Hypothalamus (tissue), 51 donors: Measurements from ENCODE around the gene SIRPB1.
"Not testable (repeated sequence)": the region's sequence is repeated elsewhere in the genome, so short reads cannot be mapped to it uniquely, and the experiment has no call there.

Experiments
- DNase-seq, 51 donors: peaks; one replicate each; lab custom pipeline; 2025; lab: John Stamatoyannopoulos, UW

The SIRPB1 gene

DNA sequence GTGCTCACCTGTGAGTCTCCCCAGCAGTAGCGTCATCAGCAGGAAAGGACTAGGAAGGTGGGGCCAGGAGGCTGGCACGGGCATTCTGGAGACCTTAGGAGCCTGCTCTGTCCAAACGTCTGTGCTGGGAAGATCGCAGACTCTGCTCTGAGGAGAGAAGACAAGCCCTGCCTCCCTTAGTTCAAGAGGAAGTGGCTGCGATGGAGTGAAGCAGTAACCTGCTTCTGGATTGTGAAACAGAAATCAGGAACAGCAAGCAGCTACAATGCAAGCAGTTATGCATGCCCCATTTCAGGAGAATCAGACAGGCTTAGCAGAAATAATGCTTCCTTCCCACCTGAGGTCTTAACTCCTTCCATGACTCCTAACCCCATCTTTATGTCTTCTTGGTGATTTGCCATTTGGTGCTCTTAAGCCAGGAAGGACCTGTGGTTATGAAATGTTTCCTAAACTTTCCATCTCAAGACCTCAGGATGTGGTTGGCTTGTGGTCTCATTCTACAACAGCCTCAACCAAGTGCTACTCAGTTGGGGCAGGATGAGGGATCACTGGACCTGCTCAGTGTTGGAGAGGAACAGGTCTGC, at the start of gene SIRPB1:
TSS of gene SIRPB1 (minus strand) at position 149 of the 584 bp plus-strand sequence. CDS start at position 84, 65 bp downstream.
- no peak for DNase-seq

GRCh38 chr20:1669304-1669703, 49.5 kb upstream of the SIRPB1 start:
- DNase-seq = no peak

DNA sequence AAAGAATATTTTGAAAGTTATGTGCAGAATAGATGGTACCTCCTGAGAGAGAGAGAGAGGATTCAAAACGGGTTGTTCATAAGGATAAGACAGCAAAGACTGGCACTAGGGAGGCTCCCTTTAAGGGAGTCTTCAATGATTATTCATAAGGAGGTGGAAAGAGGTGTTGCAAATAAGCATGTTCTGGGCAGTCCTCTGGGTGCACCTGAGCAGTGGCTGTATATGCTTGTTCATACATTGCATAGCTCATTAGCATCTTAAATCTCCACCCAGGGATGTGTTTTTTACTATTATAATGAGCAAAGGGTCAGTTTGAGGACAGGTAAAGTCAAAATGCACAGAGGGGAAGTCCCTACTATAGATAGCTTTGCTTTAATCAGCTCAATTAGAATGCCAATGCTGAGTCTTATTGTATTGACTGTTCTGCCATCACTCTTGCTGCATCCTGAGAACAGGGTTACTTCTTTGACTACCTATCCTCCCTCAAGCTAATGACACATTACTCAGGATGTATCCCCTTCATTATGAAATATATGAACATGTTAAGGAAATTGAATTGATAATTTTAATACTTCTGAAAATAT, 47.8 kb upstream of the SIRPB1 start:
- DNase-seq = no peak

DNA sequence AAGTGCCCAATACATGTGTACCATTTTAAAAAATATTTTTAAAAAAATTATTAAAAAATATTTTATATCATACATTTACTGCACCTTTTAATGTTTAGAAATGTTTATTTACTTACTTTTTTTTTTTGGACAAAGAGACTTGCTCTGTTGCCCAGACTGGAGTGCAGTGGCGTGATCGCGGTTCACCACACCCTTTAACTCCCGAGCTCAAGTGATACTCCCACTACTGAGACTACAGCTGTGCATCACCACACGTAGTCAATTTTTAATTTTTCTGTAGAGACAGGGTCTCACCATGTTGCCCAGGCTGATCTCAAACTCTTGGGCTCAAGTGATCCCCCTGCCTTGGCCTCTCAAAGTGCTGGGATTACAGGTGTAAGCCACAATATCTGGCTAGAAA, 47.0 kb upstream of the SIRPB1 start:
- no peak for DNase-seq

DNA sequence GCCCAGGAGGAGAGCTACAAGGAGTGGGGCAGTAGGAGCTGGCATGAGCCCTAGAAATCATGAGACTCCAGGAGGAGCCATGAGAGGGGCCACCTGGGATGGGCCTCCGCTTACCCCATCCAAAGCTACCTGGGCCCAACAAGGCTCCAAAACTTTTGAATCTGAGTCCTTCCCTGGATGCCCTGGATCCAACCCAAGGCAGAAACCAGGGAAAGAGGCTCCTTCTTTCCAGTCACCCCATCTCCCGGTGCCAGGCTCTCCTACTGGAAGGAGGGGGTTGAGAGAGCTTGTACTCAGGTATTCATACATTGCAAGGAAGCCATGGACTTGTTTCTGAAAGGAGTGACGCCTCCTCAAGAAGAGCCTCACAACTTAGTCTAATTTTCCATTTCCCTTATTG, 45.5 kb upstream of the SIRPB1 start:
- DNase-seq = no peak

DNA sequence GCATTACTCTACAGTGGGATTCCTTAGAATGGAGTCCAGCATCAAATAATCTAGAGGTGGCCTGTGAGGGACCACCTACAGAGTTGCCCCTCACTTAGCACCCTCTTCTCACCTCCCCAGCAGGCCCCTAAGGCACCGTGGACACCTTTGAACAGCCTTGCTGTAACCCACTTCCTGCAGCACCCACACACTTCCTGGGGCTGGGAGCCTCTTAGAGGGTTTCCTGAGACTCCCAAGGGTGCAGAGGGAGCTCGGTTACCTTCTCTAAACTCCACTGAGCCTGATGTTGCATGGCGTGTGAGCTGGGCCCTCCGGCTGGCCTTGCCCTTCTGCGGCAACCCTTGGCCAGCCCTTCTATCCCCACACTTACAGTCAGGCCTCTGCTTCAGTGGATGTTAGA, 45.1 kb upstream of the SIRPB1 start:
- no peak for DNase-seq

GRCh38 chr20:1663917-1664316, 44.1 kb upstream of the SIRPB1 start:
- no peak for DNase-seq

DNA sequence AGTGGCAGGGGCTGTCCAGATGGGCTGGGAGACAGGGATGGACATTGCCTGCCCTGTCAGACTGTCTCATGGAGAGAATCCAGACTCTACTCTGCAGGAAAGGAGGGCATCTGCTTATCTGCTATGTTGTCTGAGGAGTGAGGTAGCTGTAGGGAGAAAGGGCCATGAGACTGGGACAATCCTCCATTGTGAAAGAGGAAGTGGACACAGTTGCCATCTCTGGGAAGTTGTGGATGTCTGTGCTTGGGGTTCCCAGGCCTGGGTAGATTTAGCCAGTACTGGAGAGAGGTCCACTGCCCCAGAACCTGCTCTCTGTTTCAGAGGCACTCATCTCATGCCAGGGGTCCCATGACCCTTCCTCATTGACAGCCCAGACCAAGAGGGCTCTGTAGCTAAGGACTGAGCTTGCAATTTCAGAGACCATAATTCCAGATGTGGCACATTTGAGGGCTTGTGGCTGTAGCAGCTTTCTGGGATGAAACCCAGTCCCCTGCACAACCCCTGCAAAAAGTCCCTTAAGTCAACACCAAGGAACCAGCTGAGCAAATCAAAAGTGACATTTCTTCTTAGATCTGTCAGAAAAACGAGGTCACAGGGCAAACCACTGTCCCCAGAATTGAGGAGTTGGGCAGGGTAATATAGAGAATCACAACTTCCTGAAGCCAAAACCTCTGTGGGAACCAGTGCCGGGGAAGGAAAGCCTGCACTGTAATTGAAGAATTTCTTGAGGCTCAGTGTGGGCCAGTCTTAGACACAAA, 41.9 kb upstream of the SIRPB1 start:
- DNase-seq = no peak

DNA sequence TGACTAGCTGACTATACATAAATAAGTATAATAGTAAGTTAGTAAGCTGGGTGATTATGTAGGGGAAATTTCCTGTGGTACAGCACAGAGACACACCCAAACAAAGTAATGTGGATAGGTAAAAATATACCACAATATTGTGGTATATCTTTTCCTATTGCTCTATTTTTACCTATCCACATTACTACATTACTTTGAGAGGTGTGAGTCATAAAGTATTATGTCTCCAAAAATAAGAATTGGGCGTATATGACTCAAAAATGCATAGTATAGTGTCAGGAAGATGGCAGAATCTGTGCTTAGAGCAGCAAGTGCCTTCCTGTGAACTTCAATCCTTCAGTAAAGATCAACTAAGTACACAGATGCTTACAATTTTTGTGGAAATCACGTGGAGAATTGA, 40.4 kb upstream of the SIRPB1 start:
- no peak for DNase-seq

GRCh38 chr20:1657556-1658334, 37.9 kb upstream of the SIRPB1 start, which contains the start of gene SIRPG:
Gene SIRPG, minus strand, starts transcription at chr20:1657779. Its CDS starts 65 bp downstream, at chr20:1657714.
- DNase-seq = no peak

GRCh38 chr20:1656844-1657243, 37.0 kb upstream of the SIRPB1 start:
- DNase-seq = no peak

DNA sequence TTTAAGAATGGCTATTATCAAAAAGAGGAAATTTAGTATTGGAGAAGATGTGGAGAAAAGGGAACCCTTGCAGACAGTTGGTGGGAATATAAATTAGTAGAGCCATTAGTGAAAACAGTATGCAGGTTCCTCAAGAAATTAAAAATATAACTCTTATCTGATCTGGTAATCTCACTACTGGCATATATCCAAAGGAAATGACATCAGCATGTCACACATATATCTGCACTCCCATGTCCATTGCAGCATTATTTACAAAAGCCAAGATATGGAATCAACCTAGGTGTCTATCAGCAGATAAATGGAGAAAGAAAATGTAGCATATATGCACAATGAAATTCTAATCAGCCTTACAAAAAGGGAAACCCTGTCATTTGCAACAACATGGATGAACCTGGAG, 35.2 kb upstream of the SIRPB1 start:
- no peak for DNase-seq

- DNase-seq = no peak
Observed at GRCh38 chr20:1652960-1653359, 33.2 kb upstream of the SIRPB1 start.

DNA sequence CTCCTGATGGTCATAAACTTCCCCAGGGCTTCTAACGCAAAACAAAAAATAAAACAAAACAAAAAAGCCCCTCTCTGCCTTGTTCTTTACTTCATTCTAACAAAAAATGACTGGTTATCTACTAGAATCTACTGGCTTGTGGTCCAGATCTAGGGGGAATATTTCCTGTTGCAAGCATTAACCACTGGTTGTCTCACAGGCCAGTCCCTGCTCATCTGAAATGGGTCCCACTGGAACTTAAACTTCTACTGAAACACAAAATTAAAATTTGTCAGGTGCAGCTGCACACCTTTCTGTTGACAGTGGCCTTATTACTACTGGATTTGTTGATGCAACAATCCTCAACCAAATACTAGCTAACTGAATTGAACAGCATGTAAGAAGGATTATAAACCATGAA, 32.3 kb upstream of the SIRPB1 start:
- DNase-seq = no peak

- DNase-seq = no peak
Observed at GRCh38 chr20:1651268-1652058, 31.7 kb upstream of the SIRPB1 start.

- DNase-seq = no peak
Observed at GRCh38 chr20:1648101-1648500, 28.3 kb upstream of the SIRPB1 start.

DNA sequence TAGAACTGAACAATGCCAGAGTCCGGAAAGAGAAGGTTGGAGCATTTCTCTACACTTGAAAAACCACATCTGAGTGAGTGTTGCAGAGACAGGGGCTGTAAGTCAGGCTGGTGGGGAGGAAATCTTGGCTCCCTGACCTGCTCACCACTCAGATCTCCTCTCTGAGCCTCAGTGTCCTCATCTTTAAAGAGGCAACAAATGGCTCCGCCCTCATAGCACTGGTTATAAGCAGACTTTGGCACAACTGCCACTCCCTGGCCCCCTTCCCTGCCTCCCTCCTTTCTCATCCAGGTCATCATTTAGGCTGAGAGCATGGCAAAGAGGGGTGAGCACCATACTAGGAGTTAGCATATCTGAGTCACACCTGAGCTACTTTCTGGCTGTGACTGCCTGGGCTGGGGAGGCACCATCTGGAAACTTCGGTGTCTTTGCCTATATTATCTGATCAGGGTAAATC, 27.2 kb upstream of the SIRPB1 start:
- no peak for DNase-seq

DNA sequence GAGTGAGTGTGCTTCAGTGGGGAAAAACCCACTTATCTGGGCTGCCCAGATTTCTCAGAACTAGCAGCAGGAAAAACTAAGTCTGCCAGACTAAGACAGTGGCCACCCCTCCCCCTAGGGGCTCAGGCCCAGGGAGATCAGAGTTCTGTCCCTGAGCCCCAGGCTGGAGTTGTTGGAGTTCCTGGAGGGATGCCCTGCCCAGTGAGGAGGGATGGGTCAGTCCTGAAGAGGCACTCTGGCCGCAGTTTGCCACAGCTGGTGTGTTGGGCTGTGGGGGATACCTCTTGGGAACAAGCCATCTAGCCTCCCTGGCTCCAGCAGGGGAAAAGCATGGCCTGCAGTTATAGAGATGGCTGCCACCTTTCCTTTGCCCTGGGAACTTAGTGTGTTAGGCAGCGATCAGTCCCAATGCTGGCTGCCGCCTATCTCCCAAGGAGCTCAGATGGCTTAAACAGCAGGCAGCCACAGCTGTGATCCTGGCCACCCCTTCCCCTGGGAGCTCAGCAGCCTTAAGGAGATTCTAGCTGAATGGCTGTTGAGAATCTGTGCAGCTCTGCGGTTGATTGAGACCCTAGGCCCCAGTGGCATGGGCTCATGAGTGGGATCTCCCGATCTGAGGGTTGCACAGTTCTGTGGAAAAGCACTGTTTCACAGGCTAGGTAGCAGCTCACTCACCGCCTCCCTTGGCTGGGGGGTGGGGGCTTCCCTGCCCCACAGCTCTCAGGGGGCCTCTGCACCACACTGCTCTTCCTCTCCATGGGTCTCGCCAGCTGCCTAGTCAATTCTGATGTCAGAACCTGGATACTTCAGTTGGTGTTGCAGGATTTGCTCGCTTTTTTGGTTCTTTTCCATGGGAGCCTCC, 24.5 kb upstream of the SIRPB1 start:
- DNase-seq = no peak

DNA sequence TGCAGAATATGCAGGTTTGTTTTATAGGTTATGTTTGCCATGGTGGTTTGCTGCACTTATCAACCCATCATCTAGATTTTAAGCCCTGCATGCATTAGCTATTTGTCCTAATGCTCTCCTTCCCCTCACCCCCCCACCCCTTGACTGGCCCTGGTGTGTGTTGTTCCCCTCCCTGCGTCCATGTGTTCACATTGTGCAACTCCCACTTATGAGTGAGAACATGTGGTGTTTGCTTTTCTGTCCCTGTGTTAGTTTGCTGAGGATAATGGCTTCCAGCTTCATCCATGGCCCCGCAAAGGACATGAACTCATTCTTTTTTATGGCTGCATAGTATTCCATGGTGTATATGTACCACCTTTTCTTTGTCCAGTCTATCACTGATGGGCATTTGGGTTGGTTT, 18.8 kb upstream of the SIRPB1 start:
- not testable (repeated sequence) for DNase-seq
